SW480 (cell line): ENCODE measurements around the gene ATXN7L3.

Experiments used
- DNase-seq: peaks from one replicate; pipeline ENCODE4 v3.0.0-alpha.2; 2016; ENCODE audit warnings: low spot score

ATXN7L3 gene

GRCh38 chr17:44218344-44219107, 18.8 kb upstream of the ATXN7L3 start:
- DNase-seq = peak; percentile 84

- DNase-seq = no peak
Observed at GRCh38 chr17:44217738-44218343, 18.2 kb upstream of the ATXN7L3 start.

GRCh38 chr17:44216694-44217093, 17.0 kb upstream of the ATXN7L3 start:
- DNase-seq = no peak

- no peak for DNase-seq
Observed at GRCh38 chr17:44216173-44216572, 16.5 kb upstream of the ATXN7L3 start.

GRCh38 chr17:44214896-44215295, 15.2 kb upstream of the ATXN7L3 start:
- DNase-seq = no peak

GRCh38 chr17:44214230-44214494, 14.5 kb upstream of the ATXN7L3 start:
- DNase-seq = no peak

GRCh38 chr17:44213403-44214229, 13.9 kb upstream of the ATXN7L3 start:
- no peak for DNase-seq

GRCh38 chr17:44212507-44213402, 13.1 kb upstream of the ATXN7L3 start:
- no peak for DNase-seq

GRCh38 chr17:44211281-44212265, 11.9 kb upstream of the ATXN7L3 start:
- no peak for DNase-seq

- DNase-seq = peak; percentile 85
Observed at GRCh38 chr17:44210342-44211192, 10.9 kb upstream of the ATXN7L3 start.

GRCh38 chr17:44209786-44210341, 10.2 kb upstream of the ATXN7L3 start:
- no peak for DNase-seq

GRCh38 chr17:44207743-44208142, 8.1 kb upstream of the ATXN7L3 start:
- no peak for DNase-seq

- no peak for DNase-seq
Observed at GRCh38 chr17:44207319-44207718, 7.6 kb upstream of the ATXN7L3 start.

GRCh38 chr17:44206825-44207155, 7.1 kb upstream of the ATXN7L3 start:
- no peak for DNase-seq

- no peak for DNase-seq
Observed at GRCh38 chr17:44205962-44206824, 6.5 kb upstream of the ATXN7L3 start.

- DNase-seq = no peak
Observed at GRCh38 chr17:44204441-44204882, 4.8 kb upstream of the ATXN7L3 start.

GRCh38 chr17:44203731-44204440, 4.2 kb upstream of the ATXN7L3 start:
- DNase-seq = peak; percentile 48

- DNase-seq = no peak
Observed at GRCh38 chr17:44202756-44203155, 3.1 kb upstream of the ATXN7L3 start.
